Adipose tissue (tissue), 3 donors: ENCODE results near the gene PUS1. TPM values are rescaled to one million over a fixed set of nuclear protein-coding genes. Genes with fewer than 3 reads are reported as not detected.
"Not testable (repeated sequence)": the region's sequence is repeated elsewhere in the genome, so short reads cannot be mapped to it uniquely, and the experiment has no call there.

Experiments used
- H3K27ac ChIP-seq: one replicate; pipeline ENCODE4 v1.5.1; 2013; ENCODE audit warnings: low read depth, low read length
- WGBS, 3 donors: extraction: QIAGEN DNeasy Blood & Tissue Kit; methylation state at CpG; one replicate each; pipeline ENCODE4 v1.1.7; 2013; 5-methylcytosine and 5-hydroxymethylcytosine counted together
- polyA plus RNA-seq, 3 donors: library from polyadenylated mRNA; stranded (reverse); fragments of 200-250 nt; gene quantifications; one replicate each; pipeline ENCODE4 v1.2.3, GENCODE V29; 2013
- donor health status: healthy with polysubstance abuse.
- donor health status: Bipolar disorder and iron deficiency.
- donor health status: healthy.

Gene PUS1
- polyA plus RNA-seq, 3 donors = 13.6 to 37.0 (median 16.6) TPM

DNA sequence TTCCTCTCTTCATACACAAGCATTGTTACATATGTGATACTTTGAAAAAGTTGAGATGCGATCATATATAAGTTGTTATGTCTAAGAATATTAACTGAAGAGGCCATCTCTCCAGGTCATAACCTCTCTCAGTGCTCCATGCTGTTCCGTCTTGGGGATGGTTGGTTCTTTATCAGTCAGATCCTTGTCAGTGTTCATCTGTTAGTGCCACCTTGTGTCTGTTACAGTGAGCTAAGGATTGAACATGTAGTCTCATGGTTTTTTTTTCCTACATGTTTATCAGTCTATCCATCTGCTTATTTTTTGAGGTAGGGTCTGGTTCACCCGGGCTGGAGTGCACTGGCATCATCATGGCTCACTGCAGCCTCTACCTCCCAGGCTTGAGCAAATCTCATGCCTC lies 51.2 kb downstream of the PUS1 start:
- no peak overlapping the region for H3K27ac ChIP-seq
- 78 to 88% (median 84%) methylated on average over 3 of the region's 3 CpGs for WGBS, 3 donors

DNA sequence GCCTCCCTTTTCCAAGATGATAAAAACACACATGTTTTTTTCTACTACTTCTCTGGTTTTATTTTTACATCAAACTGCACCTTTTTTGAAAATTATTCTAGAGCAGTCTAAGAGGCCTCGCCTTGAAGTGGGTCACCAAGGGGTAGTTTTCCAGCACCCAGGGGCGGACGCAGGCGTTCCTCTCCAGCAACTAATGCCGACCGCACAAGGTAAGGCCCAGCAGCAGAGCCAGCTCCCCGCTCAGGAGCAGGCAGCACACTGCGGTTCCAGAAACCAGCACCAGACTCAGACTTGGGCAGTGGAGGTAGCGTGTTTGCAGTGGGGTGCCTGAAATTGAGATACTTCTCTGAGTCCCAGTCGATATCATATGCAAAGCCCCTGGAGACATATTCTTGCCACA lies 52.3 kb downstream of the PUS1 start:
- 94 to 96% (median 95%) methylated on average over 10 of the region's 10 CpGs for WGBS, 3 donors
- no peak overlapping the region for H3K27ac ChIP-seq

DNA sequence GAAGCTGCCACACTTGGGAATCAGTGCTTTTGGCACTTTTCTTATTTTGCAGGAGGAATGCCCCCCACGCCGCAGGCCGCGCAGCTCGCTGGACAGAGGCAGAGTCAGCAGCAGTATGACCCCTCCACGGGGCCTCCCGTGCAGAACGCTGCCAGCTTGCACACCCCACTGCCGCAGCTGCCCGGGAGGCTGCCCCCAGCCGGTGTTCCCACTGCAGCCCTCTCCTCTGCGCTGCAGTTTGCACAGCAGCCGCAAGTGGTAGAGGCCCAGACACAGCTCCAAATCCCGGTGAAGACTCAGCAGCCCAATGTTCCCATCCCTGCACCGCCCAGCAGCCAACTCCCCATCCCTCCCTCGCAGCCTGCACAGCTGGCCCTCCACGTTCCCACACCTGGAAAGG lies 53.0 kb downstream of the PUS1 start:
- 94 to 95% (median 95%) methylated on average over 17 of the region's 17 CpGs for whole genome bisulfite sequencing, 3 donors

DNA sequence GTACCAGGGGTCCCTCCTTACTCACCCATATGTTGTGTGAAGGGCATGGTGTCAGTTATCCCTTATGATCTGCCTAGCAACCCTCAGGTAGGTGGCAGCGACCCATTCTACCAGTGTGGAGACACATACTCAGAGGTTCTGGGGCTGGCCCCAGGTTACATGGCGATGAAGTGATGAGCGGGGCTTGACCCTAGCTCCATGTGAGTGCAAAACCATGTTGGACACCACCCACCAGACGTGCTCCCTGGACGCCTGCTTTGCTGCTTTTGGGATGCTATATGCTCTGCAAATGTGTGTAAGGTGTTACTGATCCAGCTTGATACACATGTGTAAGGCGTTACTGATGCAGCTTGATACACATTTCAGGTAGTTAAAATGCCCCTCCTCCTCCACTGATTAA lies 54.0 kb downstream of the PUS1 start:
- H3K27ac ChIP-seq = no peak overlapping the region
- WGBS, 3 donors = 96 to 98% (median 98%) methylated on average over 6 of the region's 6 CpGs

More for the DNA sequence above, 53.0 kb downstream of the PUS1 start:
- H3K27ac ChIP-seq = no peak overlapping the region

DNA sequence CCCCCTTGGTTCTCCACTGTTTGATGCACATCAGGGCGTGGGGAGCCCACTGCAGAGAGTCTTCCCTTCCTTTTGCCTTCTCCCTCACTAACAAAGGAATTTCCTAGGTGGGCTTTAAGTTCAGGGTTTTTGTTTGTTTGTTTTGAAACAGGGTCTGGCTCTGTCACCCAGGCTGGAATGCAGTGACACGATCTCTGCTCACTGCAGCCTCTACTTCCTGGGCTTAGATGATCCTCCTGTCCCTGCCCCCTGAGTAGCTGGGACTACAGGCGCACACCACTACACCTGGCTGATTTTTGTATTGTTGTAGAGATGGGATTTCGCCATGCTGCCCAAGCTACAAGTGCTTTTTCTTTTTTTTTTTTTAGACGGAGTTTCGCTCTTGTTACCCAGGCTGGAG lies 54.5 kb downstream of the PUS1 start:
- 85 to 91% (median 91%) methylated on average over 6 of the region's 6 CpGs for WGBS, 3 donors
- H3K27ac ChIP-seq = no peak overlapping the region

DNA sequence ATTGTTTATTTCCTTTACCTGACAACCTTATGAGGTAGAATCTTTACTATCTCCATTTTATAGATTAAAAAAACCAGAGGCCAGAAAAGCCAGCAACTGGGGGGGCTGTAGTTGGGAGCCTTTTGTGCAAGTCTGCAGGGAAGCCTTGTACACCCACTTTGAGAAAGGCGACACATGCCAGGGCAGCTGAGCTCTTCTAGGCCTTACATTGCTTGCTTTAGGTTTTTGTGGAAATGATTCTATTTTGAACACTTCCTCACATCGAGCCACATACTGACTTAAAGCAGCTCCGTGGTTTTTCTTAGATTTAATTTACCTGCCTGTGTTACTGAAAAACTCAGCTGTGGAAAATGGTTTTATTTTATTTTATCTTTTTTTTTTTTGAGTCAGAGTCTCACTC lies 55.3 kb downstream of the PUS1 start:
- H3K27ac ChIP-seq = no peak overlapping the region
- WGBS, 3 donors = 69 to 98% (median 76%) methylated on average over 3 of the region's 3 CpGs

DNA sequence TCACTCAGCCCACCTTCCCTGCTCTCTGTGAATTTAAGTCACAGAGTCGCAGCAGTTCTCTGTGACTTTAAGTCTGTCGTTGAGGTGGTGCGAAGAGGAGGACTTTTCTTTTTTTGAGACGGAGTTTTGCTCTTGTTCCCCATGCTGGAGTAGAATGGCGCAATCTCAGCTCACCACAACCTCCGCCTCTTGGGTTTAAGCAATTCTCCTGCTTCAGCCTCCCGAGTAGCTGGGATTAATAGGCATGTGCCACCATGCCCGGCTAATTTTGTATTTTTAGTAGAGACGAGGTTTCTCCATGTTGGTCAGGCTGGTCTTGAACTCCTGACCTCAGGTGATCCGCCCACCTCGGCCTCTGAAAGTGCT lies 56.4 kb downstream of the PUS1 start:
- H3K27ac ChIP-seq = not testable (repeated sequence)
- WGBS, 3 donors = 62 to 92% (median 65%) methylated on average over 11 of the region's 11 CpGs

DNA sequence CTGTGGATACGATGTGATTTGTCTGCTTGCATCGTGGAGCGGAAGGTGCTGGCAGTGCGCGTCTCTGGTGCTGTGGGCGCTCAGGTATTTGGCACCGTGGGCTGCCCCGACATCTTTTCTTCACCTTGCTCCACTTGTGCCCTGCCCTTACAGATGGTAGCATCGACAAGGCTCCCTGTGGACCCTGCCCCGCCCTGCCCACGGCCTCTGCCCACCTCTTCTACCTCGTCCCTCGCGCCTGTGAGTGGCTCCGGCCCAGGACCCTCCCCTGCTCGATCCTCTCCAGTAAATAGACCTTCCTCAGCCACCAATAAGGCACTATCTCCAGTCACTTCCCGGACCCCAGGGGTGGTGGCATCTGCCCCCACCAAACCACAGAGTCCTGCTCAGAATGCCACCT lies 57.3 kb downstream of the PUS1 start:
- no peak overlapping the region for H3K27ac ChIP-seq
- WGBS, 3 donors = 95 to 98% (median 96%) methylated on average over 17 of the region's 17 CpGs

DNA sequence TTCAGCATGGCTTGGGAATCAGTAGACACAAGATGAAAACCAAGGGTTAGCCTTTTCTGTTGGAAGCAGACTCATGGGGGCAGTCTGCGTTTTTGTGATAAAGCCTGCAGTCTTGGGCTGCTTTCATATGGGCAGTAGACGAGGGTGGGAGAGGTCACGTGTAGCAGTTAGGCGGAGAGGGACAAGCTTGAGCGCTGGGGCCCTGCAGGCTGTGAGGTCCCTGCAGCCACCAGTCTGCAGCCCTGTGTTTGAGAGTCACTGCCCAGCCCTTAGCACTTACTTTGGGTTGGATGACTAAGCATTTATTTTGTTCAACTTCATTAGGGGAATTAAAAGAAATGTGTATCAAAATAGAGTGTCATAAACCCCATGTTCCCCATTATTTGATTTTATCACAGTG lies 57.8 kb downstream of the PUS1 start:
- no peak overlapping the region for H3K27ac ChIP-seq
- WGBS, 3 donors = 82 to 91% (median 87%) methylated on average over 5 of the region's 5 CpGs

DNA sequence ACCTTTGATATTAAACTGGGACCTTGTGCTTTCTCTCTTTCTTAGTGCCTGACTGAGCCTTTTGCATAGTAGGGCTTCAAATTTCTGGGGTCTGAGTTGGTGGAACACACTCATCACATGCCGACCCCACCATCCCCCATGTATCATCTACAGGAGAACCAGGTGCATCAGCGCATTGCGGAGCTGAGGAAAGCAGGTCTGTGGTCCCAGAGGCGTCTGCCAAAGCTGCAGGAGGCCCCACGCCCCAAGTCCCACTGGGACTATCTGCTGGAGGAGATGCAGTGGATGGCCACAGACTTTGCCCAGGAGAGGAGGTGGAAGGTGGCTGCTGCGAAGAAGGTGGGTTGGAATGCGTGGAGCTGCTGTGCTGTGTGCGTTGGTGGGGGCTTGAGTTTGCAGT lies 58.5 kb downstream of the PUS1 start:
- WGBS, 3 donors = 93 to 96% (median 94%) methylated on average over 8 of the region's 8 CpGs
- H3K27ac ChIP-seq = no peak overlapping the region

DNA sequence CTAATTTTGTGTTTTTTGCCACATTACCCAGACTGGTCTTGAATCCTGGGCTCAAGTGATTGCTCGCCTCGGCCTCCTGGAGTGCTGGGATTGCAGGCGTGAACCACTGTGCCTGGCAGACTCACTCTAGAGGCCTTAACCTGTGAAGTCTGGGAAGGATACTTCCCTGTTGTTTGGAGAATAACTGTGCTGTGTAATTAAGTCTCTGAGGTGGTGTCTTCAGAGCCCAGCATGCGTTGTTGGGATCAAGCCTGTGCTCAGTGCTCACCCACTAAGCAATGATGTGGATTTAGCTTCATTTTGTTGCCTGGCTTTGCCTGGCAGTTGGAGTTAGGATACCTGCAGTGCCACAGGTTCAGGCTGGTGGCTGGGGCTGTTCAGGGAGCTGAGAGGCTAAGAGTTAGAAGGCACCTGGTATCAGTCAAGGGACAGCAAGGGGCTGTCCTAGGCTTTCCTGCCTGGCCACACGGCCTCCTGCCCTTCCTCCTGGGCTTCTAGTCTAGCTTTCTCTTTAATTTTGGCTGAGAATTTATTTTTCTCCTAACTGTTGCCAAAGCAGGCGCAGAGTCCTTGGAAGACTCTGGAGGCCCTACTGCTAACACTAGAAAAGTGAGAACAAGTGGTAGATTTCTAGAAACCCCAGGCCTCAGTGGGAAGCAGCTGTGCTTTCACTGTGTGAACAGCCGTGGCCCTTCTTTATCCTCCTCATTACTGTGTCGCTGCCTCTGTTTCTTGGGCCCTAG lies 59.1 kb downstream of the PUS1 start:
- whole genome bisulfite sequencing, 3 donors = 81 to 88% (median 84%) methylated on average over 8 of the region's 8 CpGs

DNA sequence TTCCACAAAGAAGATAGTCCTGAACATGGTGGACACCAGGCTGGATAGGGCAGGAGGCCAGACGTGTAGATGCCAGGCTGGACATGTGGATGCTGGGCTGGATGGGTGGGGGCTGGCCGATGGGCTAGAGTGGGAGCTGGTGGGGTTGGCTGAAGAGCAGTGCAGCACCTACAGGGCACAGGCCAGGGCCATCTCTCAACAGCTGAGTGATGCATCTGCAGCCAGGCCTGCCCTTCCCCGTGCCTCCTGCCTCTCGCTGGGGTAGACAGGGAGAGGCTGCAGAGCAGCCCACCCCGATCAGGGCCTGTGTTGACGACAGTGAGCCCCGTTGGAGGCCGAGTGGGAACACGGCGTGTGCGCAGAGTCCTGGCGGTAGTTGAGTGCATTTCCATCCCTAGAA lies 59.9 kb downstream of the PUS1 start:
- WGBS, 3 donors = 90 to 92% (median 91%) methylated on average over 12 of the region's 12 CpGs
- no peak overlapping the region for H3K27ac ChIP-seq

More for the DNA sequence above, 59.1 kb downstream of the PUS1 start:
- no peak overlapping the region for H3K27ac ChIP-seq

DNA sequence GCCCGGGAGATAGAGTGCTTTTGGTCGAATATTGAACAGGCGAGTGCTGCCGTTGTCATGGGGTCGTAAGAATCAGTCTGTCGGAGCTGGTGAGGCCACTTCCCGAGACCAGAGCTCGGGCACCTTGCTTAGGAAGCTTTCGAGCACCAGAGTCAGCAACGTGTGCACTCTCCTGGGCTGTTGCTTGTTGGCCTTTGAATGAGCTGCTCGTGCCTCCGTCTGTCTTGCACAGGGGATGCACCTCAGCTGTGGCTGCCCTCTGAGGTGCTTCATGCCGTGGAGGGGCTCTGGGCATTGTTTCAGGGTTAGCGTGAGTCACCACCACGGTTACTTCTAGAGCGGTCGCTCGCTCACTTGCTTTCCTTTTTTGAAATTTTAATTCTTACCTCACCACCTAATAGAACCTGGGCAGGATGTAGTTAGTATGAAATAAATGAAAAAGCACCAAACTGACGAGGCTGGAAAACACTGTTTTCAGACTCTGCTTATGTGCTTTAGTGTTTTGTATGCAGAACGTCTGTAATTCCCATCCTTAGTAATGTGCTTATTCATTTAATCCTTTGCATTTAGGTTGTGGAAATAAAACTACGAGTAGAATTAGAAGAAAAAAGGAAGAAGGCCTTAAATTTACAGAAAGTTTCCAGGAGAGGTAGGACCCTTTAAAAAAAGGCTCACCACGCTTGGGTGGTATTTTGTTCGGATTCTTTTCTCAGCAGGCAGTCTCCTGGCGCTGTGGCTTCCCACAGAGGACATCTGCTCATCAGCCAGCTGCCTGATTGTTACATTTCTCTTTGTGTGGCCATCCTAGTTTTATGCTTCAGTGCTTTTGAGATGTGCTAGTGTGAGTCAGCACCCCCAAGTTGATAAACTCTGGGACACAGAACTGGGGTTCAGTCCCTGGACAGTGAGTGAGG lies 61.2 kb downstream of the PUS1 start:
- WGBS, 3 donors = 81 to 90% (median 90%) methylated on average over 24 of the region's 24 CpGs
- H3K27ac ChIP-seq = no peak overlapping the region

DNA sequence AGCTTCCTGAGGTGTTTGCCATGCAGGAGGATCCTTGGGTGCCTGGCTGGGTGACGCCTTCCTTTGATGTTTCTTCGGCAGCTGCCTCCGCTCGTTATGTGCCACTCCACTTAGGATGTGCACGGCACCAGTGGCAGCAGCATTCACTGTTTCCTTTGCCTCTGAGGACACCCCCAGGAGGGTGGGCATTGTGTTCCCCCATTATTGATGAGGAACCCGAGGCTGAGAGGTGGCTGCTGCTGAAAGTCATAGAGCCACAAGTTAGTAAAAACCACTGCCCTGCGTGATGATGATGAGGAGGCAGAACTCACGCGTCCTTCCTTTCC lies 61.9 kb downstream of the PUS1 start:
- no peak overlapping the region for H3K27ac ChIP-seq
- WGBS, 3 donors = 86 to 88% (median 87%) methylated on average over 9 of the region's 9 CpGs

DNA sequence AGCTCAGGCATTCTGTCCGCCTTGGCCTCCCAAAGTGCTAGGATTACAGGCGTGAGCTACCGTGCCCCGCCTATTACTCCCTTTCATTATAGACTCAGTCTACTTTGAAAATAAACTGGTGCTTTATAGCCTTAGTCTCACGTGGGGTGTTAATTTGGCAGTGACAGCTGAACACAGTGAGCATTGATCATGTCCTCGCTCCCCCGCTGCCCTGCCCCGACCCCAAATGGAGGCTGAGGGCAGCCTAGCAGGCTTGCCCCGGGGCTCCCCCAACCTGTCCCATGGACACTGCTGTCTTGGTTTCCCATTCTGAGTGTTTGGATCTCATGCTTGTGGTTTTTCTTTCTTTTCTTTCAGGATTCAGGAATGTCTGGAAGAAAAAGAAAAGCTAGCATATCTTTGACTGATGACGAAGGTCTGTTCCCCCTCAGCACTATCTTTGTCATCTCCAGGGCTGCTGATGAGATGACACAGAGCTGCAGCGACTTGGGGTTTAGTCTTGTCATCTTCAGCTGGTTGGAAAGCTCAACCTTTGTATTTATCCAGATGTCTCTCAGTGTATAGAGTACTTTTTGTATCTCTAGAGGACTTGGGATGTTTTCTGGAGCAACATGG lies 62.8 kb downstream of the PUS1 start:
- no peak overlapping the region for H3K27ac ChIP-seq
- 88 to 92% (median 92%) methylated on average over 11 of the region's 11 CpGs for WGBS, 3 donors

DNA sequence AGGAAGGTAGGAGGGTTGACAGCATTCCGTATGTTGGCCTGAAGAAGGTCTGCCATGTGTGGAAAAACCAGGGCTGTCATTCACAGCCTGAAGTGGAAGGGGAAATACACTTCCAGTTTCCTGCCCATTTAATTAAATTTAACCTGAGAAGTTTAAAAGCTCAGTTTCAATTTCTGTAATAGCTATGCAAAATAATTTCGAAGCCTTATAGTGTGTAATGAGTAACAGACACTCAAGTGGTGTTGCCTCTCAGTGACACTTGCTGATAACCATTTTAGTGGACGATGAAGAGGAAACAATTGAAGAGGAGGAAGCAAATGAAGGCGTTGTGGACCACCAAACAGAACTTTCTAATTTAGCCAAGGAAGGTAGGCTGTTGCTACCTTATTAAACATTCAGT lies 65.5 kb downstream of the PUS1 start:
- H3K27ac ChIP-seq = no peak overlapping the region
- WGBS, 3 donors = 86 to 95% (median 90%) methylated on average over 4 of the region's 4 CpGs
